ENCODE data around the gene DUSP18.
"Not testable (repeated sequence)": the region's sequence is repeated elsewhere in the genome, so short reads cannot be mapped to it uniquely, and the experiment has no call there.

DUSP18 gene

DNA sequence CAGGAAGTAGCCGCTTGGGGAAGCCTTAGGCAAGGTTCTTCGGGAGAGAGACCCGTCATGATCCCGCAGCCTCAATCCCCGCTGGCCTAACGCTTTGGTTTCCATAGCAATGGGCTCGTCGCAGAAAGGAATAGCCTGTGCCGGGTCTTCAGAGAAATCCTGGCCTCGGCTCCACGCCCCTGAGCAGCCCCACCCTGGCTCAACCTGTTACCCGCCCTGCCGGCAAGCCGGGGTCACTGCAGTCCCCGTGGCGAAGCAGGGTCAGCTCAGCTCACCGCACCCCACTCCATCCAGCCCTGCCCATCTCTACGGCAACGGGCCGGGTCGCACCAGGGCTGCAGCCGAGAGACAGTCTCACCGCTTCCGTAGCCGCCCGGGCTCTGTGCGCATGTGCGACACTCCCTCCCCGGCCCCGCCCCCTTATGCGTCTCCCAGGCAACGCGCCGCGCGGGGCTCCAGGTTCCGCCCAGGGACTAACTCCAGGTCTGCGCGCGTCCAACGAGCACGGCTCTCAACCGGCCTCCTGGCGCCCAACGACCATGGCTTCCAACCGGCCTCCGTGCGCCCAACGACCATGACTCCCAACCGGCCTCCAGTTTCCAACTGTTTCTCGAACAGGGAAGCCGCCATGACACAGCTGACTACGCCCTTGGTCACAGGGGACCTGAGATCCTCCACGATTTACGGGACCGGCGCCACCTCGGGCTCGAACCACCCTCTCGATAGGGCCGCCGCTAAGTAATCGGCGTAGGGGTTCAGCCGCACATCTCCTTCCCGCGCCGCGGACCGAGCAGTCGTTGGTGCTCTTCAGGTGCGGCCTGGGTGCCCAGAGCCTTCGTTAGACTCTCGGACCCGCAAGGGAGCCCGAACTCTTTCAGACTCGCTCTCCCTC, at the start of gene DUSP18:
TSS of gene DUSP18 (minus strand) at position 382 of the 892 bp plus-strand sequence. CDS start 3,872 bp downstream, outside the sequence.
- DNase-seq: peak; percentile 95 to 98
- TF ChIP-seq POLR2A (IDR thresholded peaks at IDR 0.05; ENCODE audit: low read length): peak; percentile 63
- no peak for TF ChIP-seq GATA1 (IDR thresholded peaks at IDR 0.05; ENCODE audit: low read depth, low read length)

GRCh38 chr22:30714062-30714461, 46.4 kb upstream of the DUSP18 start:
- TF ChIP-seq POLR2A (IDR thresholded peaks at IDR 0.05; ENCODE audit: low read length) (no peak), GATA1 (IDR thresholded peaks at IDR 0.05; ENCODE audit: low read depth, low read length) (no peak)
- no peak for DNase-seq

DNA sequence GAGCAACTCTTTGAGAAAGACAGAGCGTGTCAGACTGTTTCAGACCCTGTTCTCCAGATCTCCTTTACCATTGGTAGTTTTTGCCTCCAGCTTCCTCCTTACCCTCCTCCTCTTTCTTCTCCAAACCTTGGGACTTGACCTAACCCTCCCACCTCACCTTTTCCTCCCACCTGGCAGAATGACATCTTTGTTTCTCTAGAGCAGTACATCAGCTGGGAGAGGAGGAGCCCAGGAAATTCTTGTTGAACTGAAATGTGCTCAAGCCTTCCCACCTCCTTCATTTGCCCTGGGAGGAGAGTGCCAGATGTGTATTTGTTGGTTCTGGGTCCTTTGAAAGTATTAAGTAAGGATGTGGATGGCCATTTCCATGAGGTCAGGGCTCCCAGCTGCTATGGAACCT, 44.4 kb upstream of the DUSP18 start:
- TF ChIP-seq POLR2A (IDR thresholded peaks at IDR 0.05; ENCODE audit: low read length) (no peak), GATA1 (IDR thresholded peaks at IDR 0.05; ENCODE audit: low read depth, low read length) (no peak)
- DNase-seq: no peak

DNA sequence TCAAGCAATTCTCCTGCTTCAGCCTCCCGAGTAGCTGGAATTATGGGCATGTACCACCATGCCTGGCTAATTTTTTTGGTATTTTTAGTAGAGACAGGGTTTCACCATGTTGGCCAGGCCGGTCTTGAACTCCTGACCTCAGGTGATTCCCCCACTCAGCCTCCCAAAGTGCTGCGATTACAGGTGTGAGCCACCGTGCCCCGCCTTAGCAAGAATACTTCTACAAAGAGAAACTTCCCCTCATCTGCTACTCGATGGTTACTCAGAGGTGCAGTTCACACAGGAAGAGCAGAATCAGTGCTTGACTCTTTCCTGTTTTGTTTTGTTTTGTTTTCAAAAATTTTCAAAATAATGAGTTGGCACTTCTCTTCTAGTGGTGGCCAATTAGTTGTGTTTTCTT, 42.3 kb upstream of the DUSP18 start:
- not testable (repeated sequence) for DNase-seq

DNA sequence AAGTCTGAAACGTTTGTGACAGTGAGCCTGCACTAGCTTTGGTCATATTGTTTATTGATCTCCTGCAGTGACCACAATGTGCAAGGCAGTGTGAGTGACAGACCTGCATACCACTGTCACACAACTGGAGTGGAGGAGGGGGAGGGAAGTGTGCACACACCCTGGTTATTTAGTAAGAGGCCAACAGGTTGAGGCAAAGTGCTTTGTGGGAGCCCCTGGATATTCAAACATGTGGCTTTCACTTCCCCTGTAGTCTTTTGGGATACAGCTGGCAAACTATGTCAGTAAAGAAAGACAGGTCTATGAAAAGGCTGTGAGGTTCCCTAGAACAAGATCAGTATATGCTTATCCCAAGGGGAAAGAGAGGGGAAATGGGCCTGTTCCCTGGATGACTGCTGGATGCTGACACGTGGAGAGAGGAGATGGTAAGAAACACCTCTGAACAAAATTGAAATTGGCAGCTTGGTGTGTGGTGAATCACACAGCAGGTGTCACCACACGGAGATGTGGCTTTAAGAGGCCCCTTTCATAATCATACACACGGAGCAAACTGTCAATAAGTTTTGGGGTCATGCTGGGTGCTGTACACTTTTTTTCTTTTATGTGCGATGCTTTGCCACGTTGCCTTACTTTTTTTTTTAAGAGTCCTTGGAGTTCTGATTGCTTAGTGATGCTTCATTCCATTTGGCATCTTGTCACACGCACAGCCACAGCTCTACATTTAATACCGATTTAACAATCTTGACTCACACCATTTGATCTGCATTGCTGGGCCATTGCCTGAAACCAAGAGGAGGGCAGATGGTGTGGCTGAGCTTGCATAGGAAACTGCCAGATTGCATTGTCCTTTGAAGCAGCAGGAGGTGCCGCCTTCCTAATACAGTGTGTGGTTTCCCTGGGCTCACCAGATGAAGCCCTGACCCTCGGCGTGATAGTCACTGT, 38.3 kb upstream of the DUSP18 start:
- DNase-seq: no peak
- TF ChIP-seq POLR2A (IDR thresholded peaks at IDR 0.05; ENCODE audit: low read length): no peak
- TF ChIP-seq GATA1 (IDR thresholded peaks at IDR 0.05; ENCODE audit: low read depth, low read length): no peak

DNA sequence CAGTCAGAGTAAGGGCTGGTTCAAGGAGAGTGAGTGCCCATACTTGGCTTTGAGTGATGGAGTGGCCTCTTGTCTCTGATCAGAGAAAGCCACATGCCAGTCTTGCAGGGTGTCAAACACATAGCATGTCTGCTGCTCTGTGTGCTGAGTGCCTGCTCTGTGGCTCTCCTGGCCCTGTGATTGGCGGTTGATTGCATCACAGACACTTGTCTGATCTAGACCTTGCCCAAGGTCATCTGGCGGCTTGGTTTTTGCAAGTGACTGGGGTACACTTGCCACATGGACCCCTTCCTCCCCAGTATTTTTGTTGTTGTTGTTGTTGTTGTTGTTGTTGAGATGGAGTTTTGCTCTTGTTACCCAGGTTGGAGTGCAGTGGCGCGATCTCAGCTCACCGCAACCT, 37.3 kb upstream of the DUSP18 start:
- TF ChIP-seq GATA1 (IDR thresholded peaks at IDR 0.05; ENCODE audit: low read depth, low read length) (no peak), POLR2A (IDR thresholded peaks at IDR 0.05; ENCODE audit: low read length) (no peak)
- DNase-seq: no peak

DNA sequence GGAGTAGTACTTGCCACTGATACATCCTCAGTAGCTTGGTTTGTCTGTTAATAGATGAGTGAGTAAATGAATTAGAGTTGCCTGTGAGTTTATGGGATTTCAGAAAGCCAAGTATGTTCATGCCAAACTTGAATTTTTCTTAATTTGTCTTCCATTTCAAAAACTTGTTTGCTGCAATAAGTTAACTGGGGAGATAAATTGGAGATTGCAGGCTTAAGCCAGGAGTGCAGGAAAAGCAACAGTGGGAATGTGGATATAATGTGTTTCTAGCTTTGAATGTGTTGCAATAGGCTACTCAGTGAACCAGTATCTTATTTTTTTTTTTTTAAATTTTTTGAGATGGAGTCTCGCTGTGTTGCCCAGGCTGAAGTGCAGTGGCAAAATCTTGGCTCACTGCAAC, 35.2 kb upstream of the DUSP18 start:
- TF ChIP-seq GATA1 (IDR thresholded peaks at IDR 0.05; ENCODE audit: low read depth, low read length) (no peak), POLR2A (IDR thresholded peaks at IDR 0.05; ENCODE audit: low read length) (no peak)
- DNase-seq: no peak

GRCh38 chr22:30701872-30702271, 34.2 kb upstream of the DUSP18 start:
- TF ChIP-seq POLR2A (IDR thresholded peaks at IDR 0.05; ENCODE audit: low read length): no peak
- no peak for TF ChIP-seq GATA1 (IDR thresholded peaks at IDR 0.05; ENCODE audit: low read depth, low read length)
- no peak for DNase-seq

DNA sequence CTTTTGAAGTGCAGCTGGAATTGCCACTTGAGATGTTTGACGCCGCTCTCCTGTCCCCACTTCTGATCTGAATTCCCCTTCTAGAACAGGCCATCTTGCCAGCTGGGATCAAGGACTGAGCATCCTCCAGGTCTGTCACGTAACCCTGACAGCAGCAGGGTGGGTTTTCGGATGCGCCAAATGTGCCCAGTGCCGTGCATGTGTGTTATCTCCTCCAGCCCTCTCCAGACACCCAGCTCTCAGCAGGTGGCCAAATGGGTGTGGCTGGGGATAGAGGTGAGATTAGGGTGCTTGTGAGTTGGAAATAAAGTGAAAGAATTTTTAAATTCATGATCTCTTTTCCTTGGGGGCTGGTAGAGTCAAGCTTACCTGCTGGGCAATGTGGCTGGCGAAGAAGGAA, 30.3 kb upstream of the DUSP18 start:
- peak in 1 of 2 experiments; percentile 11 for DNase-seq
- TF ChIP-seq GATA1 (IDR thresholded peaks at IDR 0.05; ENCODE audit: low read depth, low read length) (no peak), POLR2A (IDR thresholded peaks at IDR 0.05; ENCODE audit: low read length) (no peak)

- no peak for TF ChIP-seq POLR2A (IDR thresholded peaks at IDR 0.05; ENCODE audit: low read length)
- TF ChIP-seq GATA1 (IDR thresholded peaks at IDR 0.05; ENCODE audit: low read depth, low read length): no peak
- DNase-seq: no peak
Measured at GRCh38 chr22:30695871-30696655, 28.4 kb upstream of the DUSP18 start.

GRCh38 chr22:30695351-30695851, 27.7 kb upstream of the DUSP18 start:
- DNase-seq: no peak
- no peak for TF ChIP-seq POLR2A (IDR thresholded peaks at IDR 0.05; ENCODE audit: low read length)

- peak in 1 of 2 experiments; percentile 20 for DNase-seq
- no peak for TF ChIP-seq GATA1 (IDR thresholded peaks at IDR 0.05; ENCODE audit: low read depth, low read length)
- TF ChIP-seq POLR2A (IDR thresholded peaks at IDR 0.05; ENCODE audit: low read length): no peak
Measured at GRCh38 chr22:30694640-30695350, 27.1 kb upstream of the DUSP18 start, which contains the start of gene OSBP2. TSS of gene OSBP2 (plus strand) at chr22:30694874. CDS start at chr22:30694910, 36 bp downstream.

GRCh38 chr22:30694171-30694639, 26.5 kb upstream of the DUSP18 start:
- TF ChIP-seq POLR2A (IDR thresholded peaks at IDR 0.05; ENCODE audit: low read length) (no peak), GATA1 (IDR thresholded peaks at IDR 0.05; ENCODE audit: low read depth, low read length) (no peak)
- DNase-seq: peak; percentile 17 to 23
